Lower leg skin (tissue), 3 donors: ENCODE results near the gene INPP4B.

ENCODE experiments used
- POLR2A ChIP-seq, 2 donors: fragments of 450-650 bp; IDR thresholded peaks; one replicate each; pipeline ENCODE4 v1.6.1; 2016 to 2017; ENCODE audit warnings: antibody characterized with exemption in 2 of 2, mild to moderate bottlenecking in 1 of 2, moderate library complexity in 1 of 2
- TF ChIP-seq, protein P1 (sequence below), 3 donors: fragments of 450-650 bp; IDR thresholded peaks; one replicate each; pipeline ENCODE4 v1.5.1; 2016; ENCODE audit warnings: antibody characterized with exemption in 3 of 3, mild to moderate bottlenecking in 3 of 3, moderate library complexity in 2 of 3

DNA sequence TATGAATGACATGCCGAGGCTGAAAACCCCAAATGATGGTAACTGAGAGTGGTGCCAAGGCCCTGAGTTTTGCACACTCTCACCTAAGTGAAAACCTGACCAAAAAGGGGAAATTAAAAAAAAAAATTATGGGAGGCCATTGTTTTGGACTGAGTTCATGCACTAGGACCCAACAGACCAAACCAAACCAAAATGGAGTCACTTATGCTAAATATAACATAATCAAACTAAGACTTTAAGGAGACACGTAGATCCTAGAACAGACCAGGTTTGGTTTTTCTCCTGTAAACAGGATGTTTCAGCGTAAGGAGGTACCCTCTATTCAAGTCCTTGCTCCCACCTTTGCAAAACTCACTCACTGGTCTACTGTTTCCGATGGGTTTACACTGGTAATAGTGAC lies 453.0 kb downstream of the INPP4B start:
- TF ChIP-seq, protein P1, sequence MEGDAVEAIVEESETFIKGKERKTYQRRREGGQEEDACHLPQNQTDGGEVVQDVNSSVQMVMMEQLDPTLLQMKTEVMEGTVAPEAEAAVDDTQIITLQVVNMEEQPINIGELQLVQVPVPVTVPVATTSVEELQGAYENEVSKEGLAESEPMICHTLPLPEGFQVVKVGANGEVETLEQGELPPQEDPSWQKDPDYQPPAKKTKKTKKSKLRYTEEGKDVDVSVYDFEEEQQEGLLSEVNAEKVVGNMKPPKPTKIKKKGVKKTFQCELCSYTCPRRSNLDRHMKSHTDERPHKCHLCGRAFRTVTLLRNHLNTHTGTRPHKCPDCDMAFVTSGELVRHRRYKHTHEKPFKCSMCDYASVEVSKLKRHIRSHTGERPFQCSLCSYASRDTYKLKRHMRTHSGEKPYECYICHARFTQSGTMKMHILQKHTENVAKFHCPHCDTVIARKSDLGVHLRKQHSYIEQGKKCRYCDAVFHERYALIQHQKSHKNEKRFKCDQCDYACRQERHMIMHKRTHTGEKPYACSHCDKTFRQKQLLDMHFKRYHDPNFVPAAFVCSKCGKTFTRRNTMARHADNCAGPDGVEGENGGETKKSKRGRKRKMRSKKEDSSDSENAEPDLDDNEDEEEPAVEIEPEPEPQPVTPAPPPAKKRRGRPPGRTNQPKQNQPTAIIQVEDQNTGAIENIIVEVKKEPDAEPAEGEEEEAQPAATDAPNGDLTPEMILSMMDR (IDR thresholded peaks at IDR 0.05): no peak
- TF ChIP-seq POLR2A (IDR thresholded peaks at IDR 0.05): no peak
